HepG2 (cell line): ENCODE measurements around the gene MPI. TPM values are rescaled to one million over a fixed set of nuclear protein-coding genes. Genes with fewer than 3 reads are reported as not detected.

Source experiments
- ATAC-seq: fragments of 200-7000 bp; cut with Tn5 transposase; 3 replicates; pipeline ENCODE4 v1.9.1; 2020; ENCODE audit warnings: mild to moderate bottlenecking, moderate library complexity
- BruUV-seq: library from RNA; stranded (reverse); fragments of 400-500 nt; replicated peaks from 2 replicates; lab custom pipeline; 2021; lab: Mats Ljungman, UMichigan
- CTCF ChIA-PET: fragments of 300-600 bp; formaldehyde crosslinking; extraction: SDS; loops from one replicate; lab custom pipeline; 2021; ENCODE audit warnings: low total read pairs, inconsistent platforms, low intra/inter-chr PET ratio; lab: Yijun Ruan, JAX
- POLR2A ChIA-PET: fragments of 350-600 bp; sonication (Branson Sonifier 250); formaldehyde crosslinking; loops from one replicate; lab custom pipeline; 2020; ENCODE audit warnings: antibody characterized with exemption, inconsistent platforms; lab: Yijun Ruan, JAX
- DNase-seq: peaks from one replicate; pipeline ENCODE4 v3.0.0-alpha.2; 2015; ENCODE audit warnings: low spot score
- FAIRE-seq: peaks from 3 replicates; lab custom pipeline; 2011; peaks lifted over from hg19 to GRCh38; lab: Jason Lieb, UNC
- H2AFZ ChIP-seq: one replicate; pipeline ENCODE4 v1.6.1; 2011; ENCODE audit warnings: low read length, inconsistent platforms
- H3K27ac ChIP-seq: fragments of 300-600 bp; 3 replicates; pipeline ENCODE4 v1.8.0; 2011; ENCODE audit warnings: mixed run types, mild to moderate bottlenecking, mixed read lengths, low read length, inconsistent platforms; ENCODE audit not compliant: insufficient read depth; ENCODE audit errors: extremely low read length
- H3K27me3 ChIP-seq, 2 experiments: fragments of 200-600 bp in 1 of 2; 2 replicates in 1 of 2; 3 replicates in 1 of 2; pipeline versions ENCODE4 v1.6.0 to v1.8.0; 2011; ENCODE audit warnings: low read length in 2 of 2, mild to moderate bottlenecking in 2 of 2, moderate library complexity in 2 of 2, inconsistent platforms in 1 of 2; ENCODE audit not compliant: insufficient read depth in 2 of 2, control insufficient read depth in 1 of 2
- H3K36me3 ChIP-seq, 2 experiments: fragments of 200-600 bp in 1 of 2; replicated peaks in 1 of 2; 2 replicates in 1 of 2; 3 replicates in 1 of 2; pipeline versions ENCODE4 v1.5.1 to v1.8.0; 2011; ENCODE audit warnings: low read length in 2 of 2, inconsistent platforms in 1 of 2; ENCODE audit not compliant: insufficient read depth in 2 of 2, control insufficient read depth in 1 of 2
- H3K4me1 ChIP-seq: 2 replicates; pipeline ENCODE4 v1.5.1; 2012; ENCODE audit warnings: low read length, inconsistent platforms; ENCODE audit not compliant: insufficient read depth
- H3K4me2 ChIP-seq: 2 replicates; pipeline ENCODE4 v1.6.0; 2011; ENCODE audit warnings: low read depth, low read length, inconsistent platforms
- H3K4me3 ChIP-seq, 3 experiments: fragments of 200-600 bp in 1 of 3; sonication (generic), shearing (Covaris generic) in 1 of 3; replicated peaks in 1 of 3; 2 replicates each; pipeline ENCODE4 v1.5.1; 2011 to 2016; ENCODE audit warnings: low read length in 3 of 3, inconsistent platforms in 2 of 3, low read depth in 2 of 3, mild to moderate bottlenecking in 2 of 3, control low read depth in 1 of 3, mixed read lengths in 1 of 3; ENCODE audit not compliant: insufficient read depth in 1 of 3
- H3K79me2 ChIP-seq: one replicate; pipeline ENCODE4 v1.6.1; 2011; ENCODE audit warnings: low read length, inconsistent platforms; ENCODE audit not compliant: insufficient read depth
- H3K9ac ChIP-seq: 2 replicates; pipeline ENCODE4 v1.6.0; 2011; ENCODE audit warnings: mild to moderate bottlenecking, low read depth, low read length, inconsistent platforms; ENCODE audit not compliant: insufficient read depth
- H3K9me3 ChIP-seq: 2 replicates; pipeline ENCODE4 v1.5.1; 2012; ENCODE audit warnings: mild to moderate bottlenecking, low read length
- H4K20me1 ChIP-seq: 2 replicates; pipeline ENCODE4 v1.6.0; 2011; ENCODE audit warnings: inconsistent platforms, mild to moderate bottlenecking, low read length, moderate library complexity; ENCODE audit not compliant: insufficient read depth
- ARNT ChIP-seq: fragments of 450-650 bp; IDR thresholded peaks from 2 replicates; pipeline ENCODE4 v1.6.1; 2017
- BHLHE40 ChIP-seq: IDR thresholded peaks from 2 replicates; pipeline ENCODE4 v1.6.1; 2011; ENCODE audit warnings: low read length, improper control_type of control experiment
- FOXK2 ChIP-seq: fragments of 450-650 bp; IDR thresholded peaks from 2 replicates; pipeline ENCODE4 v1.6.1; 2016
- LCORL ChIP-seq, 2 experiments: fragments of 450-650 bp in 1 of 2; sonication (generic) in 1 of 2; formaldehyde crosslinking in 1 of 2; IDR thresholded peaks; 2 replicates each; pipeline versions ENCODE4 v1.5.0 to v1.6.1; 2017 to 2020; ENCODE audit warnings: antibody characterized with exemption in 1 of 2, missing genetic modification reagents in 1 of 2
- ZFP62 ChIP-seq: sonication (generic); formaldehyde crosslinking; IDR thresholded peaks from 2 replicates; pipeline ENCODE4 v1.4.0; 2020; ENCODE audit warnings: missing genetic modification reagents
- ZNF276 ChIP-seq: sonication (generic); formaldehyde crosslinking; IDR thresholded peaks from 2 replicates; pipeline ENCODE4 v1.4.0; 2020; ENCODE audit warnings: mild to moderate bottlenecking, low read depth, missing genetic modification reagents
- ZNF451 ChIP-seq: sonication (generic); formaldehyde crosslinking; IDR thresholded peaks from 2 replicates; pipeline ENCODE4 v1.5.0; 2020; ENCODE audit warnings: mild to moderate bottlenecking, missing genetic modification reagents
- ZNF512 ChIP-seq: sonication (generic); formaldehyde crosslinking; IDR thresholded peaks from 2 replicates; pipeline ENCODE4 v1.4.0; 2020; ENCODE audit warnings: mild to moderate bottlenecking, missing genetic modification reagents
- ZNF558 ChIP-seq: sonication (generic); formaldehyde crosslinking; IDR thresholded peaks from 2 replicates; pipeline ENCODE4 v1.9.0; 2022; ENCODE audit warnings: mild to moderate bottlenecking, missing genetic modification reagents, borderline replicate concordance
- ZNF564 ChIP-seq: sonication (generic); formaldehyde crosslinking; IDR thresholded peaks from 2 replicates; pipeline ENCODE4 v1.8.1; 2023; ENCODE audit warnings: mild to moderate bottlenecking, missing genetic modification reagents
- WGBS: methylation state at CpG from one replicate; pipeline ENCODE4 v1.1.6; 2017; ENCODE audit warnings: low lambda C conversion rate; 5-methylcytosine and 5-hydroxymethylcytosine counted together
- in situ Hi-C: cut with HindIII; loops from 2 replicates; pipeline ENCODE4 v1.10.0; 2017; ENCODE audit warnings: low pct_unique_long_range_greater_than_20kb; ENCODE audit not compliant: extremely low pct_ligation_motif_present
- intact Hi-C: fragments of 100-400 bp; cut with micrococcal nuclease; formaldehyde crosslinking; loops from one replicate; pipeline ENCODE4 v1.10.0; 2022; ENCODE audit not compliant: unreplicated experiment
- polyA plus RNA-seq, 8 experiments: library from polyadenylated mRNA; depleted of rRNA in 3 of 8; stranded (reverse) in 7 of 8; unstranded in 1 of 8; fragments of >200 nt; fragmentation: Illumina TruSeq in 4 of 8; extraction: Trizol in 4 of 8; gene quantifications; 2 replicates each; pipeline versions ENCODE4 v1.2.1 to v1.2.3, GENCODE V29; 2011 to 2016; ENCODE audit warnings: low read depth in 4 of 8, missing spikeins in 1 of 8, mixed read lengths in 1 of 8; ENCODE audit not compliant: insufficient read depth in 1 of 8
- total RNA-seq, 5 experiments: library from RNA; depleted of rRNA; stranded (reverse); fragments of >200 nt; fragmentation: Illumina TruSeq; extraction: Trizol; gene quantifications; 2 replicates each; pipeline ENCODE4 v1.2.3, GENCODE V29; 2016; ENCODE audit warnings: low read depth in 1 of 5
- TF ChIP-seq, protein P1 (sequence below): sonication (generic); formaldehyde crosslinking; IDR thresholded peaks from 2 replicates; pipeline ENCODE4 v1.4.0; 2020; ENCODE audit warnings: missing genetic modification reagents, borderline replicate concordance
- TF ChIP-seq, protein P2 (sequence below): sonication (generic); formaldehyde crosslinking; IDR thresholded peaks from 2 replicates; pipeline ENCODE4 v1.5.1; 2020; ENCODE audit warnings: missing genetic modification reagents, mild to moderate bottlenecking, borderline replicate concordance

The MPI gene
- total and polyA plus RNA-seq, 2 of the 13 experiments (the other 11 are each of a cell fraction or from before 2014, with no cell fraction given) = 36.9 to 63.5 TPM

DNA sequence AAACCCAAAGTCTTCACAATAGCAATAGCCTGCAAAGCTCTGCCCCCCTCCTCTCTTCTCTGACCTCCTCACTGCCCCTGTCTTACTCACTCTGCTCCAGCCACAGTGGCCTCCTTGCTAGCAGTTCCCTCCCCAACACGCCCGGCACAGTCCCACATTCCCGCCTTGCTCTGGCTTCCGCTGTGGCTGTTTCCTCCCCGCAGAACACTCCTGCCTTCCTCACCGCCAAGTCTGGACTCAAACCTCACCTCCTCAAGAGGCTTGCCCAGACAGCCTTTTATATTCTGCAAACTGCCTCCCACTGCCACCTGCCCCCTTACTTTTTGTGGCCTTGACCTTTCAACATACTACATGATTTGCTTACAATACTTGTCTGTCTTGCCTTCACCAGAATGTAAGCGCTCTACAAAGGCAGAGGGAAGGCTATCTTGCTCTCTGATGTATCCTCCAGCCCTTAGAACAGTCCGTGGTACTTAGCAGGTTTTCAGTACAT, 406 bp upstream of the MPI start (continued):
- TF ChIP-seq, protein P1, sequence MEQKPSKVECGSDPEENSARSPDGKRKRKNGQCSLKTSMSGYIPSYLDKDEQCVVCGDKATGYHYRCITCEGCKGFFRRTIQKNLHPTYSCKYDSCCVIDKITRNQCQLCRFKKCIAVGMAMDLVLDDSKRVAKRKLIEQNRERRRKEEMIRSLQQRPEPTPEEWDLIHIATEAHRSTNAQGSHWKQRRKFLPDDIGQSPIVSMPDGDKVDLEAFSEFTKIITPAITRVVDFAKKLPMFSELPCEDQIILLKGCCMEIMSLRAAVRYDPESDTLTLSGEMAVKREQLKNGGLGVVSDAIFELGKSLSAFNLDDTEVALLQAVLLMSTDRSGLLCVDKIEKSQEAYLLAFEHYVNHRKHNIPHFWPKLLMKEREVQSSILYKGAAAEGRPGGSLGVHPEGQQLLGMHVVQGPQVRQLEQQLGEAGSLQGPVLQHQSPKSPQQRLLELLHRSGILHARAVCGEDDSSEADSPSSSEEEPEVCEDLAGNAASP (CRISPR knock-in tag) = no peak
- TF ChIP-seq ZFP62 (CRISPR knock-in tag) = no peak

- Histone ChIP-seq H3K4me1 (peaks cover 27% of the 10 kb centered on the region), H3K9me3 (no peaks in the 10 kb centered on the region), H3K79me2 (peaks cover 11% of the 10 kb centered on the region), H3K27me3 (no peaks in the 10 kb centered on the region; a peak in 1 of 5 replicates), H3K36me3 (peaks cover 11 to 15% of the 10 kb centered on the region in 2 experiments; a peak in 4 of 5 replicates), H4K20me1 (no peaks in the 10 kb centered on the region; the same call in 1 of the 2 replicates), H3K27ac (peak overlapping the region; percentile 70), H3K4me3 (peak overlapping the region; percentile 73 to 99 (median 94)), H3K4me2 (peak overlapping the region; percentile 84), H3K9ac (peak overlapping the region; percentile 95), H2AFZ (no peak overlapping the region)
- POLR2A ChIA-PET = interaction anchor here (1.2 to 3.3 kb wide), 3 partner anchors 10 to 16 kb away, joined by 3 to 23 read pairs (median 21); partner anchors contain the start of gene FAM219B
- in situ Hi-C loops = no loop called here
- intact Hi-C loops = no loop called here
- TF ChIP-seq ZNF558 (0 out of 2 replicates have a peak, but pooled peaks have one; percentile 45), ZNF564 (CRISPR knock-in tag) (no peak), ZNF276 (no peak), FOXK2 (no peak), ZNF451 (CRISPR knock-in tag) (no peak), ZNF512 (no peak), BHLHE40 (no peak), LCORL (IDR thresholded peaks at IDR 0.05) (no peak), LCORL (CRISPR knock-in tag; IDR thresholded peaks at IDR 0.05) (0 out of 2 replicates have a peak, but pooled peaks have one; percentile 15), ARNT (no peak)
- TF ChIP-seq, protein P2, sequence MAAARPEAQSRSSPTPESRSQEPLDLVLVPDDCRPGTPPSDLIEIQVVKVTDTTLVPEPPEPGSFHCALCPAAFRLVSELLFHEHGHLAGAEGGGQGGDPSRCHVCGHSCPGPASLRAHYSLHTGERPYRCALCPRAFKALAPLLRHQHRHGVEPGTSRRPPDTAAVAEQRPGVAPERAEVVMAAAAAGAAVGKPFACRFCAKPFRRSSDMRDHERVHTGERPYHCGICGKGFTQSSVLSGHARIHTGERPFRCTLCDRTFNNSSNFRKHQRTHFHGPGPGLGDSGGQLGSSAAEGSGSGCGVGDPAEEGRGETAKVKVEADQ = peak; percentile 5; the same call in 1 of the 2 replicates
- DNase-seq (no peak), FAIRE-seq (no peak), ATAC-seq (no peak)
- no TSS peak for BruUV-seq
- 0% methylated on average over 1 of the region's 1 CpG for WGBS
- CTCF ChIA-PET = no interaction called here
Measured at GRCh38 chr15:74890665-74890960, 771 bp downstream of the MPI start.
